Endothelial cell of umbilical vein (primary cell): ENCODE measurements around the gene MISFA. TPM values are rescaled to one million over a fixed set of nuclear protein-coding genes. Genes with fewer than 3 reads are reported as not detected.

Experiments used
- BruUV-seq: library from RNA; stranded (reverse); fragments of 400-500 nt; replicated peaks from 2 replicates; lab custom pipeline; 2021; lab: Mats Ljungman, UMichigan
- CTCF ChIA-PET: fragments of 300-600, 350-600 bp; sonication (Branson Sonifier 250); formaldehyde crosslinking; loops from one replicate; lab custom pipeline; 2021; ENCODE audit warnings: antibody characterized with exemption, inconsistent platforms; lab: Charles Lee
- POLR2A ChIA-PET: fragments of 300-600, 350-600 bp; sonication (Branson Sonifier 250); formaldehyde crosslinking; loops from one replicate; lab custom pipeline; 2021; ENCODE audit warnings: antibody characterized with exemption, inconsistent platforms; lab: Charles Lee
- DNase-seq: peaks from one replicate; pipeline ENCODE4 v3.0.0-alpha.2; 2011; ENCODE audit warnings: low read depth, low spot score
- FAIRE-seq: peaks from 2 replicates; lab custom pipeline; 2011; peaks lifted over from hg19 to GRCh38; lab: Jason Lieb, UNC
- H2AFZ ChIP-seq: 2 replicates; pipeline ENCODE4 v1.6.0; 2012; ENCODE audit warnings: low read depth, low read length, control low read depth, inconsistent platforms
- H3K27ac ChIP-seq: 2 replicates; pipeline ENCODE4 v1.5.1; 2011; ENCODE audit warnings: low read depth, mild to moderate bottlenecking, control low read depth, low read length, moderate library complexity; ENCODE audit not compliant: insufficient read depth
- H3K27me3 ChIP-seq, 2 experiments: 2 replicates each; pipeline versions ENCODE4 v1.6.0 to v1.6.1; 2011; ENCODE audit warnings: low read length in 2 of 2, mixed read lengths in 1 of 2; ENCODE audit not compliant: control insufficient read depth in 2 of 2, insufficient read depth in 2 of 2
- H3K36me3 ChIP-seq, 2 experiments: 2 replicates in 1 of 2; 3 replicates in 1 of 2; pipeline ENCODE4 v1.5.1; 2011; ENCODE audit warnings: low read length in 2 of 2, mild to moderate bottlenecking in 1 of 2, moderate library complexity in 1 of 2; ENCODE audit not compliant: control insufficient read depth in 2 of 2, insufficient read depth in 2 of 2; ENCODE audit errors: extremely low read depth in 1 of 2
- H3K4me1 ChIP-seq: 3 replicates; pipeline ENCODE4 v1.5.1; 2011; ENCODE audit warnings: mild to moderate bottlenecking, low read length; ENCODE audit not compliant: control insufficient read depth, insufficient read depth; ENCODE audit errors: extremely low read depth
- H3K4me2 ChIP-seq: 2 replicates; pipeline ENCODE4 v1.6.1; 2011; ENCODE audit warnings: low read length, control low read depth, mixed read lengths; ENCODE audit not compliant: insufficient read depth
- H3K4me3 ChIP-seq, 3 experiments: fragments of 200-600 bp in 1 of 3; sonication (generic), shearing (Covaris generic) in 1 of 3; replicated peaks in 1 of 3; 2 replicates each; pipeline ENCODE4 v1.5.1; 2011 to 2016; ENCODE audit warnings: control low read depth in 3 of 3, low read length in 3 of 3, mild to moderate bottlenecking in 2 of 3, inconsistent platforms in 1 of 3, low read depth in 1 of 3, moderate library complexity in 1 of 3; ENCODE audit not compliant: insufficient read depth in 1 of 3
- H3K79me2 ChIP-seq: 2 replicates; pipeline ENCODE4 v1.6.0; 2012; ENCODE audit warnings: low read length, inconsistent platforms; ENCODE audit not compliant: control insufficient read depth, insufficient read depth
- H3K9ac ChIP-seq: replicated peaks from 2 replicates; pipeline ENCODE3; 2011; ENCODE audit warnings: low read length, control low read depth; ENCODE audit not compliant: insufficient read depth; ENCODE audit errors: extremely low read depth
- H3K9me1 ChIP-seq: replicated peaks from 3 replicates; pipeline ENCODE4 v1.6.0; 2011; ENCODE audit warnings: mild to moderate bottlenecking, low read length; ENCODE audit not compliant: control insufficient read depth, insufficient read depth; ENCODE audit errors: extremely low read depth
- H3K9me3 ChIP-seq: replicated peaks from 2 replicates; pipeline ENCODE4 v1.5.1; 2012; ENCODE audit warnings: low read length, inconsistent platforms; ENCODE audit not compliant: control insufficient read depth, insufficient read depth
- H4K20me1 ChIP-seq: replicated peaks from 2 replicates; pipeline ENCODE3; 2011; ENCODE audit warnings: mild to moderate bottlenecking, low read length; ENCODE audit not compliant: control insufficient read depth, insufficient read depth; ENCODE audit errors: extremely low read depth
- CTCF ChIP-seq, 2 donors: IDR thresholded peaks; 1 replicate in 1 of 2; 2 replicates in 1 of 2; pipeline ENCODE4 v1.5.1; 2011; ENCODE audit warnings: low read length in 2 of 2, mild to moderate bottlenecking in 2 of 2, moderate library complexity in 2 of 2, control low read depth in 1 of 2, inconsistent platforms in 1 of 2, low read depth in 1 of 2; ENCODE audit not compliant: insufficient read depth in 1 of 2; ENCODE audit errors: extremely low read depth in 1 of 2
- EZH2 ChIP-seq: IDR thresholded peaks from 2 replicates; pipeline ENCODE4 v1.6.1; 2012; ENCODE audit warnings: borderline replicate concordance, low read depth, mild to moderate bottlenecking, moderate library complexity, low read length, inconsistent platforms; ENCODE audit not compliant: severe bottlenecking
- FOS ChIP-seq: IDR thresholded peaks from 2 replicates; pipeline ENCODE4 v1.6.1; 2011; ENCODE audit warnings: mild to moderate bottlenecking, low read length, moderate library complexity, borderline replicate concordance; ENCODE audit not compliant: insufficient read depth
- GATA2 ChIP-seq: IDR thresholded peaks from 2 replicates; pipeline ENCODE4 v1.7.0; 2011; ENCODE audit warnings: low read depth, mild to moderate bottlenecking, moderate library complexity, mixed read lengths, low read length; ENCODE audit not compliant: insufficient read length, insufficient read depth
- JUN ChIP-seq: IDR thresholded peaks from 2 replicates; pipeline ENCODE4 v1.6.1; 2011; ENCODE audit warnings: borderline replicate concordance, low read depth; ENCODE audit not compliant: insufficient read length, insufficient read depth
- MAX ChIP-seq: IDR thresholded peaks from 2 replicates; pipeline ENCODE4 v1.6.1; 2011; ENCODE audit not compliant: insufficient read depth, insufficient read length
- MYC ChIP-seq: IDR thresholded peaks from one replicate; pipeline ENCODE4 v1.6.1; 2011; ENCODE audit warnings: mild to moderate bottlenecking, low read depth, low read length
- POLR2A ChIP-seq: IDR thresholded peaks from 2 replicates; pipeline ENCODE4 v1.6.1; 2012; ENCODE audit warnings: low read depth, mild to moderate bottlenecking, control low read depth, low read length
- POLR2AphosphoS5 ChIP-seq: IDR thresholded peaks from 2 replicates; pipeline ENCODE4 v1.6.1; 2012; ENCODE audit warnings: low read depth, mild to moderate bottlenecking, control low read depth, low read length, moderate library complexity; ENCODE audit not compliant: insufficient read depth
- dilution Hi-C: fragments of 300-500 bp; cut with MboI; formaldehyde crosslinking; loops from one replicate; pipeline ENCODE4 v1.15.0; 2019; ENCODE audit warnings: low sequenced_read_pairs; ENCODE audit not compliant: extremely low pct_ligation_motif_present
- intact Hi-C: fragments of 100-400 bp; cut with micrococcal nuclease; formaldehyde crosslinking; loops from one replicate; pipeline ENCODE4 v1.10.0; 2022
- polyA plus RNA-seq, 4 experiments: library from polyadenylated mRNA; depleted of rRNA in 3 of 4; stranded (reverse) in 3 of 4; unstranded in 1 of 4; fragments of >200 nt; gene quantifications; 2 replicates each; pipeline versions ENCODE4 v1.2.1 to v1.2.3, GENCODE V29; 2011 to 2012; ENCODE audit warnings: missing spikeins in 1 of 4
- total RNA-seq: library from RNA; stranded (reverse); gene quantifications from 2 replicates; pipeline ENCODE4 v1.2.3, GENCODE V29; 2021

Gene MISFA
- total and polyA plus RNA-seq, 2 donors (not counting 3 experiments of a cell fraction or from before 2014, with no cell fraction given): 1.4 to 3.6 TPM

GRCh38 chr11:18611196-18611595 lies 11.6 kb downstream of the MISFA start:
- Histone ChIP-seq H4K20me1 (no peaks in the 10 kb centered on the region), H3K9me3 (no peaks in the 10 kb centered on the region), H3K9me1 (no peaks in the 10 kb centered on the region), H3K27ac (no peak overlapping the region), H3K4me1 (peaks cover 6% of the 10 kb centered on the region), H3K36me3 (peaks cover 13 to 17% of the 10 kb centered on the region in 2 experiments), H3K79me2 (no peaks in the 10 kb centered on the region), H3K4me3 (no peak overlapping the region), H3K27me3 (no peaks in the 10 kb centered on the region), H3K9ac (no peak overlapping the region), H2AFZ (no peak overlapping the region), H3K4me2 (no peak overlapping the region)
- TF ChIP-seq EZH2 (no peak), FOS (no peak), POLR2A (no peak), JUN (no peak), MYC (no peak), MAX (no peak)
- no TSS peak for BruUV-seq
- CTCF ChIA-PET: no interaction called here
- dilution Hi-C loops (no loop called here), intact Hi-C loops (no loop called here)
- DNase-seq: no peak
- no peak for FAIRE-seq
- POLR2A ChIA-PET: no interaction called here

DNA sequence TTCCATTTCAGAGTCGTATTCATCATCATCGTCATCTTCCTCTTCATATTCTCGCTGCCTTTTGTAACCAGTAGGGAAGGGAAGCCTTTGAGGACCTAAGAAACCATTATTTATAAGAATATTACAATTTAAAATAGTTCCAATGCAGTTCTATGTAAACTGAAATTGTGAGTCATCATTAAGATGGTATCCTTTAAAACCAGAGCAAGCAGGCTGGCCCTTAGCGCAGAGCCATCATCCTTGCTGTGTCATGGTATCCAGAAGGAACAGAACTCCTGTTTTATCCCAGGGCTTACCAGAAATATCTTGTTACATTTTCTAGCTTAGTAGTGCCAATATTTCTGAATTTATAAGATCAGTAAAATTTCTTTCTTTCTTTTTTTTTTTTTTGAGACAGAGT lies 12.8 kb downstream of the MISFA start:
- peaks cover 3% of the 10 kb centered on the region for H4K20me1 ChIP-seq
- FAIRE-seq: no peak
- no TSS peak for BruUV-seq

More for the DNA sequence above, 12.8 kb downstream of the MISFA start:
- Histone ChIP-seq H3K9me1 (no peaks in the 10 kb centered on the region), H3K4me1 (peaks cover 6% of the 10 kb centered on the region), H3K9me3 (no peaks in the 10 kb centered on the region), H3K9ac (no peak overlapping the region), H3K27ac (no peak overlapping the region), H3K79me2 (peaks cover 8% of the 10 kb centered on the region), H3K4me2 (no peak overlapping the region), H3K27me3 (no peaks in the 10 kb centered on the region), H3K36me3 (peaks cover 17% of the 10 kb centered on the region in 2 experiments), H2AFZ (no peak overlapping the region), H3K4me3 (no peak overlapping the region)
- TF ChIP-seq JUN: no peak
- TF ChIP-seq POLR2A: no peak
- TF ChIP-seq CTCF (IDR thresholded peaks at IDR 0.05; ENCODE audit: extremely low read depth in 1 of 2, insufficient read depth in 1 of 2, low read depth in 1 of 2, low read length in 2 of 2): no peak
- no peak for TF ChIP-seq GATA2
- no peak for TF ChIP-seq MAX
- TF ChIP-seq POLR2AphosphoS5: no peak
- TF ChIP-seq MYC: no peak
- TF ChIP-seq FOS: no peak
- TF ChIP-seq EZH2: no peak
- dilution Hi-C loops: no loop called here
- ChIA-PET CTCF (interaction anchor here (0.6 kb wide), 1 partner anchor 291 kb away, joined by 3 read pairs; the partner anchor contains the start of gene HPS5), POLR2A (no interaction called here)
- intact Hi-C loops: no loop called here
- DNase-seq: no peak
